ENCODE results near the gene TMEM150B.

DNA sequence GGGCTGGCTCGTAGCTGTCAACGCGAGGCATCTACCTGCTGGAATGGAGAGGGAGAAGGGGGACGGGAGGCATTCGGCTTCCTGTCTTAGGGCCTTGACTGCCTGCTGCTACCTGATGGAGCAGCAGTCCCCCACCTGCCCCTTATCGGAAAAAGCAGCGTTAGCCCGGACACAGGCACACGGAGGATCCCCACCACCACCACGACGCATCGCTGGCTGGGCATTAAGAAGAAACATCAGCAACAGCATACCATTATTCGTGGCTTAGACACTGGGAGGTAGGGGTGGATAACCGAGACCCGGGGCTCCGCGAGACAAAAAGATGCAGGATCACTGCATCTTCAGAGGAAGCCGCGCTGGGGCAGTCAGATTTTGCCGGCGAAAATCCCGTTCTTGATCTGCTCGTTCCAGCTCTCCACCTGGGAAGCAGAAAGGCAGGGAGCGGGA lies 28.2 kb upstream of the TMEM150B start:
- TF ChIP-seq CTCF (IDR thresholded peaks at IDR 0.05) = no peak
- TF ChIP-seq POLR2AphosphoS5 (IDR thresholded peaks at IDR 0.05) = no peak
- TF ChIP-seq POLR2A (IDR thresholded peaks at IDR 0.05) = no peak
- TF ChIP-seq EP300 (IDR thresholded peaks at IDR 0.05) = no peak
